ENCODE measurements around the gene MLLT6.

GRCh38 chr17:38676706-38677504 is 28.2 kb upstream of the MLLT6 start:
- peak; percentile 97 to 98 (median 98) for TF ChIP-seq CTCF (IDR thresholded peaks at IDR 0.05)
- no peak for TF ChIP-seq EP300 (IDR thresholded peaks at IDR 0.05; ENCODE audit: low read depth)
